Smooth muscle cell of the brain vasculature (primary cell): ENCODE results near the gene FGGY.
"Not testable (repeated sequence)": the region's sequence is repeated elsewhere in the genome, so short reads cannot be mapped to it uniquely, and the experiment has no call there.

Experiments used
- DNase-seq: peaks from one replicate; pipeline ENCODE4 v3.0.0-alpha.2; 2012; ENCODE audit warnings: low read depth, low spot score

Gene FGGY

DNA sequence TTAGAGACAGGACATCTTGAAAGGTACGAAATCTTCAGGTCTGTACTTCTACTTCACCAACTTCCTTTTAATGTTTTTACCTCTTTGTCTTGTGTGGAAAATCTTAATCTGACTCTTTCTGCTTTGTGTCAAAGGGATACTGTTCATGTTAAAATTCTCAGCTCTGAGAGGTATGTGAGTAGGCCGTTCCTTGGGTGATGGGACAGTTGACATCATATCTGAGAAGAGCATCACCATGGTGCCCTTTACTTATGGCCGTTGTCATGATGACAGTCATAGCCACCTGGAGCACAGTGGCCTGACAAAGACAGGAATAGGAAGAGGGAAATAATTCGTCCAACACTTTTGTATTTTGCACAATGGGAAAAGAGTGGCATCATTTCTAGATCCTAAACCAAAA, 145.6 kb downstream of the FGGY start:
- DNase-seq: no peak

DNA sequence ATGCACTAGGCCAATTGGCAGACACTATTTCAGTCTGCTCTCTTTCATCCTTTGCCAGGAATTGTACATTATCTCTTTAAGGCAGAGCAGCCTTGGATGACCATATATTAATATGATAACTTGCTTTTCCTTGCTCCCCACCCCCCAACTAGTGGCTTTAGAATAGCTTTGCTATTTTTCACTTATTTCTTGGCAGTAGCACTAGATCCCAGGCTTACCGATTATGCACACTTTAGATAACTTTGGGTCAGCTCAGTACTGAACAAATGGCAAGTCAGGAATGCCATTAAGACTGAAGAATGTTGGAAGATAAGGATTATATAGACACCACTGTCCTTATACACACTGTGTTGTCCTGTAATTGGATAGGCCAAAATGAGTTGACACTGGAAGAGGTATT, 146.4 kb downstream of the FGGY start:
- no peak for DNase-seq

DNA sequence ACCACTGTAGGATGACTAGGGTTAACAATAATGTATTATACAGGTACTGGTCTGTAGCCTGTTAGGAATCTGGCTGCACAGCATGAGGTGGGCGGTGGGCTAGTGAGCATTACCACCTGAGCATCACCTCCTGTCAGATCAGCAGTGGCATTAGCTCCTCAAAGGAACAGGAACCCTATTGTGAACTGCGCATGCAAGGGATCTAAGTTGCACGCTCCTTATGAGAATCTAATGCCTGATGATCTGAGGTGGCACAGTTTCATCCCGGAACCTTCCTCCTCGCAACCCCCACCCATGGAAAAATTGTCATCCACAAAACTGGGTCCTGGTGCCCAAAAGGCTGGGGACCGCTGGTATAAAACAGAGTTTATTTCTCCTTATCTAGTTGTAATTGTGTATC, 147.6 kb downstream of the FGGY start:
- DNase-seq: no peak

DNA sequence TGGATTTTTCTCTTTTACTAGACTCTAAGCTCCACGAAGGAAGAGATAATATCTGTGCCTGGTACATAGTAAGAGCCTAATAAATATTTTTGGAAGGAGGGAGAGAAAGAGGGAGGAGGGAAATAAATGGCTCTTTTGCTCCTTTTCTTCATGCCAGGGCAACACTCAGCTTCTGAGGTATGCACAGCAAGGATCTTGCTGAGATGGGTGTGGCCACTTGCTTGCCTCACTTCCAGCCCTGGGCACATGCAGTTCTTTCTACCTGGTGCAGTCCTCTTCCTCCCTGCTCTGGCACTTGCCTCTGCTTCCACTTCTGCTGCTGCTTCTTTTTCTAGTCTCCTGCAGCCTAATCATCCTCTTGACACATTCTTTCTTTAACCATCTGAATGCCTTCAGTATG, 148.1 kb downstream of the FGGY start:
- no peak for DNase-seq

DNA sequence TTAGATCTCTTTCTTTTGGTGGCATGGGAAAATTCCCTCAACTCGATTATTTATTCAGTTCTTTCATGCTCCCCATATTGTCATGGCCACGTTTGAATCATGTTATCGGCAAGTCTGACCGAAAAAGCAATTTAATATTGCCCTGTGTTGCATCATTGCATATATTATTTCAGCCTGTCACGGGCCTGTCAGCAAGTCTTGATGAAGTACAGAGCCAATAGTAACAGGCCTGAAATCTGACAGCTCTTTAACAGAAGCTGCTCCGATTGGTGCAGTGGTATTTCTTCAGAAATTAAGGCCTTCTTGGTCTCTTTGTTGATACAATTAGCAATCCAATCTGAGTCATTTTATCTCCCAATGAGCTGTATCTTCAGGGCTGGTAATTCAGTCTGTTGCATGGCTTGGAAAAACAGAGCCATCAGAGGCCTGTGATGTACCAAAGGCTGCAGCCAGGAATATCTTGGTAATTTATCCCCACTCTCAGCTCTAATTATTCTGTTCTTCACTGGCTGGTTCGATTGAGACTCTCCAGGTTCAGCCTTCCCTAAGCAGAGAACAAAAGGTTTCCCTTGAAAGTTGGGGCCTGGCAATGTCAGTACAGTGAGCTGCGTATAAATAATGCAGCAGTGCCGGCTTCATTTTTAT, 149.5 kb downstream of the FGGY start:
- peak; percentile 6 for DNase-seq

DNA sequence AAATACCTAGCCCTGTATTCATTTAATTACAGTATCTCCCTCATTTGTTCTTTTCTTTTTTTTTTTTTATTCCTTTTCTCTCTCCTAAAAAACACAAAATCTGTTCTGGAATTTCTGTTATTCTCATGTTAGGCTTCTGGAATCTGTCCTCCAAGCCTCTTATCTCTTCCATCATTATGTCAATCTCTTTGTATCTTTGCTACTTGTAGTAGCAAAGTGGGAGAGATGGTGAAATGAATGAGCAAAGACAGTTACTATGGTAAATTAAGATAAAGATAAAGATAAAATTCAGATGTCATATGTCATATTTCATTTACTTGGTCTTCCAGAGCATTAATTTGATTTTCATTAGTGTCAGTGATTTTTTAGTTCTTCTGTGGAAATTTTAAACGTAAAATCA, 155.1 kb downstream of the FGGY start:
- DNase-seq: no peak

DNA sequence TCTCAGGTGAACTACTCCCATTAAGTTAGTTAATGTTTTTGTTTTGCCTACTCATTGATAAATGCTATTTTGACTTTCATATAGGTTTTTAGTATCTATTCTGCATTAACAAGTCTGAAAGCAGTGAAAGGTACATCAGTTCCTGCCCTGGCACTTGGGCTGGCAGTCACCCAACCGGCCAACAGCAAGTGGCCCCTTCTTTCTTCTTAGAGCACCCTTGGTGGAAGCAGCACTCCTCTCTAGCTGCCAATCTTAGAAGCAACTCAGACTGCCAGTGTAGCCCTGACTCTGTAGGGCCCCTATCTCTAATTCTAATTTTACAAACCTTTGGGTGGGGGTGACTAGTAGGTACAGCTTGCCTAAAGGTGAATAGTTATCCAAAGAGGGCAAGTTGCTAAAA, 155.7 kb downstream of the FGGY start:
- no peak for DNase-seq

DNA sequence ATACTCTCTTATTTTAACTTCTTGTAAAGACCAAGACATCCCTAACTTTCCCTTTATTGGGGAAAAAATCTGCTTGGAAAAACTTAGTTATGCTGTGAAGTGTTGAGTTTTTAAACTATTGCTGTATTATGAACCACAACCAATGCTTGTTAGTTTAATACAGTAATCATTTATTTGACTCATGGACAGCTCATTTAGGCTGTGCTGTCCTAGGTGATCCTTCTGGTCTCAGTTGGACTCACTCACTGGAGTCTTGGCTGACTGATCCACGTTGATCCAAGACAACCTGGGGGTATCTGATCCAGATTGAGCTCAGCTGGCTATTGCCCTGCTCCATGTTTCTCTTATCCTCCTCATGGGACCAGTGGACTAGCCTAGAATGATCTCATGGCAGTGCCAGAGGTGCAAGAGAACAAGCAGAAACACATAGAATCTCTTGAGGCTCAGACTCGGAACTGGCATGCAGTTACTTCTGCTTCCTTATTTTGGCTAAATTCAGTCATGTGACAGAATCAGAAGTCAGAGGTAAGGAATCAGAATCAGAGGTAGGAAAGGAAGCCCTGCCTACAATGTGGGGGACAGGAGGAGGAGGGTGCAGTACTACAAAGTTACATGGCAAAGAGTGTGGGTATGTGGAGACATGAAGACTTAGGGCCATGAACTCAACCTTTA, 156.5 kb downstream of the FGGY start:
- DNase-seq: no peak

DNA sequence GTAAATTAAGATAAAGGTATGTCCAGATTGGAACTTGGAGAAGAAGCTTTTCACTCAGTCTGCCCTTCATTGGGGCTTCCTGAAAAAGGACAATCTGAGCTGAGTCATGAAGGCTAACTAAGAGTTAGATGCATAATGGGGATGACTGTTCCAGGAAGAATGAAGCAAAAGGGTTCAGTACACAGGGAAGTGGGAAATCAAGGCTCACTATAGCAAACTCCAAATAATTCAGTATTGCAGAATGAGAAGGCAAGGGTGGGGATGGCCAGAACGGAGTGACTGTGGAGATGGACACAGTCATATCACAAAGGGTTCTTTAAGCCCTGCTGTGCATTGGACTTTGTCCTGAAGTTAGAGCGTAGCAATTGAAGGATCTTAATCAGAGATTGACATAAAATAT, 158.3 kb downstream of the FGGY start:
- DNase-seq: no peak

DNA sequence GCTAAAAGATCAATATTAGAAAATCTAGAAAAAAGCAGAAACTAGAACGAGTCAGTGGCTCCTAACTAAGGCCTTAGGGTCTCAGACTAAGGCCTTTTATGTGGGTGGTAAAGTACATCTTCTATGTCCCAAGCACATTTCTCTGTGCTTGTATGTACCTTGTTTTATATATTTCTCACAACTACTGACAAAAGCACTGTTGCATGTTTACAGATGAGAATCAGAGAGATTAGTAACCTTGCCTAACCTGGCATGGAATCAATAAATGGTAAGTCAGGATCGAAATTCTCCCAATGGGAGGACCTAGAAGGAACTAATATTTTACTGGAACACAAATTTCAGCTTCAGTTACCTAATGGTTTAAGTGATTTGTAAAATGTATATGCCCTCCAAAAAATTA, 160.9 kb downstream of the FGGY start:
- no peak for DNase-seq

DNA sequence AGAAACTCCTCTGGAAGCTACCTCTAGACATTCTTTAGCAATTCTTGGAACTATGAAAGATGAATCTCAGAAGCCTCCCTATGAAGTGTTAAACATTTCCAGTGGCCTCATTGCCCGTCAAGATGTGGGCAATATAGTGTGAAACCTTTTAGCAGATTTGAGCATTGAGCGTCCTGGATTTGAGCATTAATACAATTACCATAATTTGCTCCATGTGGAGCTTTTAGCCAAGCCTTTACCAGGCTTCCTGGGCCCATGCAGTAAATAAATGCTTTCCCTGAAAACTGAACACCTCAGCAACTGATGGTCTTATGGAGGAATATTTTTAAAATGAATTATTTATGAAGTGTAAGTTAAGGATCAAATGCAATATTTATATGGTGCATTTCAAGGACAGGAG, 162.0 kb downstream of the FGGY start:
- no peak for DNase-seq

DNA sequence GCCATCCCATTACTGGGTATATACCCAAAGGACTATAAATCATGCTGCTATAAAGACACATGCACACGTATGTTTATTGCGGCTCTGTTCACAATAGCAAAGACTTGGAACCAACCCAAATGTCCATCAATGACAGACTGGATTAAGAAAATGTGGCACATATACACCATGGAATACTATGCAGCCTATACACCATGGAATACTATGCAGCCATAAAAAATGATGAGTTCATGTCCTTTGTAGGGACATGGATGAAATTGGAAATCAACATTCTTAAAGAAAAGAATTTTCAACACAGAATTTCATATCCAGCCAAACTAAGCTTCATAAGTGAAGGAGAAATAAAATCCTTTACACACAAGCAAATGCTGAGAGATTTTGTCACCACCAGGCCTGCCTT, 166.0 kb downstream of the FGGY start:
- not testable (repeated sequence) for DNase-seq

DNA sequence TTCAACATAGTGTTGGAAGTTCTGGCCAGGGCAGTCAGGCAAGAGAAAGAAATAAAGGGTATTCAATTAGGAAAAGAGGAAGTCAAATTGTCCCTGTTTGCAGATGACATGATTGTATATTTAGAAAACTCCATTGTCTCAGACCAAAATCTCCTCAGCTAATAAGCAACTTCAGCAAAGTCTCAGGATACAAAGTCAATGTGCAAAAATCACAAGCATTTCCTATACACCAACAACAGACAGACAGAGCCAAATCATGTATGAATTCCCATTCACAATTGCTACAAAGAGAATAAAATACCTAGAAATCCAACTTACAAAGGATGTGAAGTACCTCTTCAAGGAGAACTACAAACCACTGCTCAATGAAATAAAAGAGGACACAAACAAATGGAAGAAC, 168.6 kb downstream of the FGGY start:
- not testable (repeated sequence) for DNase-seq

DNA sequence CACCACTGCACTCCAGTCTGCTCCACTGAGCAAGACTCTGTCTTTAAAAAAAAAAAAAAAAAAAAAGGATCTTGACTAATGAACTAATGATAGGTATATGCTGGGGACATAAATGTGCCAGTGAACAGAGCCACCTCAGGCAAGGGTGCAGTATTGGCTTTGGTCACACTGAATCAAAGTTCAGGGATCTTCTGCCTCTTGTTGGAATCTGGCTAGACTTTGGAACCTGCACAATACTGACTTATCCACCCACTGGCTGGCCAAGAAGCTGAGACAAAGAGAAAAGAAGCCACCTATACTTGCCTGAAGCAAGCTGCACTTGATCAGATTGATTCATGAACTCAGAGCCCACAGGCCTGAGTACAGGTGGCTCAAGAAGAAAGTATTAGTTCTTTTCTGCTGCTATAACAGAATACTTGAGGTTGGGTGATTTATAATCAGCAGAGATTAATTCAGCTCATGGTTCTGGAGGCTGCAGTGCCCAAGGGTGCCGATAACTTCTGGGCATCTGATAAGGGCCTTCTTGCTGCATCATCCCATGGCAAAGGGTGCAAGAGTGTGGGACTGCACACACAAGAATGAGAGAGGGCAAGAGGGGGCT, 172.0 kb downstream of the FGGY start:
- DNase-seq: no peak

DNA sequence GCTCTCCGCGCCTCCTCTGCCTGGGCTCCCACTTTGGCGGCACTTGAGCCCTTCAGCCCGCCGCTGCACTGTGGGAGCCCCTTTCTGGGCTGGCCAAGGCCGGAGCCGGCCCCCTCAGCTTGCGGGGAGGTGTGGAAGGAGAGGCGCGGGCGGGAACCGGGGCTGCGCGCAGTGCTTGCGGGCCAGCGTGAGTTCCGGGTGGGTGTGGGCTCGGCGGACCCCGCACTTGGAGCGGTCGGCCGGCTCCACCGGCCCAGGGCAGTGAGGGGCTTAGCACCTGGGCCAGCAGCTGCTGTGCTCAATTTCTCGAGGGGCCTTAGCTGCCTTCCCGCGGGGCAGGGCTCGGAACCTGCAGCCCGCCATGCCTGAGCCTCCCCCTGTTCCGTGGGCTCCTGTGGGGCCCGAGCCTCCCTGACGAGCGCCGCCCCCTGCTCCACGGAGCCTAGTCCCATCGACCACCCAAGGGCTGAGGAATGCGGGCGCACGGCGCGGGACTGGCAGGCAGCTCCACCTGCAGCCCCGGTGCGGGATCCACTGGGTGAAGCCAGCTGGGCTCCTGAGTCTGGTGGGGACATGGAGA, 175.2 kb downstream of the FGGY start:
- not testable (repeated sequence) for DNase-seq

DNA sequence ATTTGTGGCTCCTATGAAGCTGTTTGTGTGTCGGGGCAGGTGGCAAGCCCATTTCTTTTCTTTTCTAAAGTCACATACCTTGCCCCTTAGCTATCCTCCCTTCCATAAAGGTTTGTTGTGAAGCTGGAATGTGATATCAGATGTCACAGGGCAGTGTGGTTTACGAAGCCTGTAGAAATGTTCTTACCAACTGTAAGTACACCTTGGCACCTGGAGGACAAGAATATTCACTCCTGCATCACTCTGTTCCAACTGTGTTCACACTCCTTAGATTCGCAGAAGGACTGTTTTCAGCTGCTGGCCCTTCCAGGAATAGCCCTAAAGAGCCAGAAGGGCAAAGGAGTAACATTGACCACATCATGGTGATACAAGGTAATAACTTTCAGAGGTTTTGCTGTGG, 176.9 kb downstream of the FGGY start:
- no peak for DNase-seq

DNA sequence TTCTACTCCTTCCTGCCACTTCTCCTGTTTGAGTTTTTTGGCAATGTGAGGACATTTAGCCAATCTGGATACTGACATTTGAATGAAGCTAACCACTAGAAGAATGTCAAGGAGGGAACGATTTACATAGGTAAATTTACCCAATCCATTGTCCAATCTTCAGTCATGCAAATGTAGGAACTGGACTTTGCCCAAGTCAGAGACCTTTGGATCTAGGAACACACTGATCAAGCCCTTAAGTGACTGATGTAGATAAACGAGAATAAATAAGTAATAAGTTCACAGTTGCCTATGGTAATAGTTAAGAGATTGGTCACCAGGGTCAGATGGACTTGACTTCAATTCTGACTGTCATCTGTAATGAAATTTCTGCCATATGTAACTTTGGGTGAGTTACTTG, 177.6 kb downstream of the FGGY start:
- DNase-seq: no peak

DNA sequence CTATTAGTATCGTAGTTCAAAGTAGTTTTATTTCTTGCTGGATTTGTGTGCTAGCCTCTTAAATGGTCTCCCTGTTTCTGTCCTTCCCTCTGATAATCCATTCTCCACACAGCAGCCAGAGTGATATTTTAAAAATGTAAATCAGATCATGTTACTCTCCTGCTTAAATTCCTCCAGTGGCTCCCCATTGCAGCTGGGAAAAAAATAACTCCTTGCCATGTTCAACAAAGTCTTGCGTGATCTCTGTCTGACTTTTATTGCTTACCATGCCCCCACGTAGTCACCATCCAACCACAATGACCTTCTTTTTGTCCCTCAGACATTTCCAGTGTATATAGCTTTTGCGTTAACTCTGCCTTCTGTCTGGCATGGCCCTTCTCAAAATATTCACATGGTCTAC, 178.8 kb downstream of the FGGY start:
- no peak for DNase-seq

DNA sequence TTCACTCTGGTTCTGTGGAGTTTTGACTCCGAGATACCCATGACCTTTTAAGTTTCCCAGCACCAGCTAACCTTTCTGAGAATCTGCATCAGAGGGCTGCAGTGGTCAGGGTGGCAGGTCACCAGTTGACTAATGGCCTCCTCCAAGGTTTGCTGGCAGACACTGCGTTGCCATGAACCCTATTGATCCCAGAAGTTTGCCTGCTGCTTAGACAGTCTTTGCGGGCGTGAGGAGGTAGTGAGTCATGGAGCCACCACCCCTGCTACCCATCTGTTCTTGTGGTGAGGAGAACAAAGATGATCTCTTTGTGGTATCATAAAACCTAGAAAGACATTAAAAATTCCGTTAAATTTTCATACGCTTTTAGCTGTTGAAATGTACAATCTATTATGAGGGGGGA, 180.4 kb downstream of the FGGY start:
- peak; percentile 40 for DNase-seq

DNA sequence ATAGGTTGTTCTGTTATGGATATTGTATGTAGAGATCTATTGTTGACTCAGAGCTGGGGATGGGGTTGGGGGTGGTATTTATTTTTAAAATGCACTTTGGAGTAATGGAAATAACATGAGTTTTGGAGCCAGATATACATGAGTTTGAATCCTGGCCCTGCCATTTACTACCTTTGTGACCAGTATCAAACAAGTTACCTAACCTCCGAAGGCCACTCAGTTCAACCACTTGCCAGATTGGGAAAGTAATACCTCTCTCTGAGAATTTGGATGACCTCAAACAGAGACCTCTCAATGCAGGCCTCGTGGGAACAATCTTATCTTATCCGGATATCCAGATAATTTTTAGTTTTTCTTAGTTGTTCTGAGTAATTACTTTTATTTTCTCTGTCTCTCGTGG, 181.0 kb downstream of the FGGY start:
- DNase-seq: no peak

DNA sequence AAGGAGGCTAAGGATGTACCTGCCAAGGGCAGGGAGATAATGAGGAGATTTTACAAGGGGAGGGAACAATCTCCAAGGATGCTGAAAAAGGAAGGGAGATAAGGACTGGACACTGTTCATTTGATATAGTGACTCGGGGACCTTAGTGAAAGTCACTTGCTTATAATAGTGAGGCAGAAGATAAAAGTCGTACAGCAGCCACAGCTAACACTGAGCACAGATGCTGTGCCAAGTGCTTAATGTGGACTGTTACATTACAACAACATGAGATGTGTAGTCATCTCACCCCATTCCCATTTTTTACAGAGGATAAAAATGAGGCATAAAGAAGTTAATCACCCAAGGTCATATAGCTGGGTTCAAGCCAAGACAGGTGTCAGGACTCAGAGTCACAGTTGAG, 181.9 kb downstream of the FGGY start:
- no peak for DNase-seq

DNA sequence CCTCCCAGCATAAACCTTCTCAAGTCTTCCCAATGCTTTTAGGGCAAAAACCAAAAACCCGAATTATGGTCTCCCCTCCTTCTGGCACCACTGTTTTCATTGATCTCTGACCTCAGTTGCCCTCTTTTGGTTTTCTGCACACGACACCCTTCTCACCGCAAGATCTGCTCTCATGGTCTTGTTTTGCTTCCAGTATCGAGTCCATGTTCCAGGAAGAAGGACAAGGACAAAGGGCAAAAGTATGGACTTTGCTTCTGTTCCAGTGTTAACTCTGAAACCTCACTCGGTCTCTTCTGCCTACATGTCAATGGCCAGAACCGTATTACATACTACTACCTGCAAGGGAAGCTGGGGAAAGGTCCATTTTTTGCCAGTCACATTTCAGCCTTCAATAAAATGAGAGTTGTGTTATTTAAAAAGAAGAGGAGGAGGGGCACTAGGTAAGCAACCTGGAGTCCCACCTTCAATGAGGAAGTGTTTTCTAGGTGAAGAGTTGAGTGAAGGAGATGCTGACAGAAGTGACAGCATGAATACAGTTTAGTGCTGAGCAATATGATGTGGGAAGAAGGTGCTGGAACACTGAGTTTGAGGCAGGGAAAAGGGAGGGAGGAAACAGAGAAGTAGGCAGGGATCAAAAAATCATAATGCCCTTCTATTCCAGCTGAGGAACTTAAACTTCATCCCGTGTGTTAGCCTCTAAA, 183.4 kb downstream of the FGGY start:
- no peak for DNase-seq
